NCI-H69 (cell line): ENCODE results near the gene DCLK2.

Experiments
- DNase-seq: peaks from one replicate; lab custom pipeline; 2025; lab: John Stamatoyannopoulos, UW

Gene DCLK2

GRCh38 chr4:150264595-150265161 lies 186.4 kb downstream of the DCLK2 start:
- DNase-seq: no peak

DNA sequence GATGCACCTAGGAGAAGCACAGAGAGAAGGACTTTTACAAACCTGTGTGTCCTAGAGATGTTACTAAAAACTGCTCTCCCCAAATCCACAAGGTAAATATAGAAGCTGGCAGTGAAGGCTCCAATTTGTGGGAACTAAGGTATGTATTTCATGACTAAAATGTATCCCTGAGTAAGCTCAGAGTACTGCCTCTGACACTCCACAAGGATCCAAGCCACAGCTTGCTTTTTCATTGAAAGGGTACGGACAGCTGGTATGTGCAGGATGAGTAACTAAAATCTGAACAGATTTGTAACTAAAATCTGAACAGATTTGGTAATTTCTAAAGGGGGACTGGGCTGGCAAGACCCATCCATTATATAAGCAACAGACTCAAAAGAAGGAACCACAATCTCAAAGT lies 187.6 kb downstream of the DCLK2 start:
- no peak for DNase-seq

DNA sequence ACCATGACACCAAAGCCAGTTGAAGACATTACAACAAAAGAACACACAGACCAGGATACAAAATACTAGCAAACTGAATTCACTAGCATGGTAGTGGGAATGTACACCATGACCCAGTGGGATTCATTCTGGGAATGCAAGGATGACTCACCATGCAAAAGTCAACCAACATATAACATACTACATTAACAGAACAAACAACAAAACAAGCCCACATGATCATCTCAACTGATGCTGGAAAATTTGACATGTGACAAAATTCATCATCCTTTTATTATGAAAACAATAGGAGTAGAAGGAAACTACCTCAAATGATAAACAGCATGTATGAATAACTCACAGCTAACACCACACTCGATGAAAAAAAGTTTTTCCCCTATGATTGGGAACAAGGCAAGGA lies 190.2 kb downstream of the DCLK2 start:
- DNase-seq: no peak

- DNase-seq: peak; percentile 28
Observed at GRCh38 chr4:150278206-150278605, 200.0 kb downstream of the DCLK2 start.

DNA sequence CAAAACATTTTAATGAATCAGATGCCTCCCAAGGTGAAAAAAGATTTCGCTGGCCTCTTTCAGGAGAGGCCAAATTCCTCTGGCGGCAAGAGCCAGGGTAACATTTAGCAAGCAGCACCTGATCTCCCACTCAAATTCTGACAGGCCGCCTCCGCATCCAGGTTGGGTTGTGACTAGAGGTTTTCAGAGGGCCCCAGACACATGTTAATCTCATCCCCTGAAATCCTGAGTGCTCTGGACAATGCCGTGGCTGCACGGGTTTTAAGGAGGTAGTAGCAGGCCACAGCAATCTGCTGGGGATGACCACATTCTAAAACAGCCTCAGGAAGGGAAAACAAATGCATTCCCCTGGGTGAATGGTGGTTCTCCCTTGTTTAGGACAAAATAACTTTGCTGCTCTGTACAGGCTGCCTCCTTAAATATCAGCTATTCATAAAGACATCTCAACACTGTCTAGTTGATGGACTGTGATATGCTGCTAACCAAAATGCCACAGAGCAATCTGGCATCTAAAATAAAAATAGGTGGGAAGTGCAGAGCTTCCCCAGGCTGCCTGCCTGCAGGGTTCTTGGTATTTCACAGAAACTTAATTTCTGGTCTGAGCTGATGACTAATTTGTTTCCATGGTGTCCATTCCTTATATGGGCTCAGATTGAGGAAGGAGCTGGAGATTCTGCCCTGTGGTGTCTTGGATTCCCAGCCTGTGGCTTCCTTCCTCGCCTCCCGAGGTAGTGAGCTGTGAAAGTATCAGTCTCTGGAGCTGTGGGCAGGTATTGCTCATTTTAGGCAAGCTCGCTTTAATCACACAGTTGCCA lies 202.0 kb downstream of the DCLK2 start:
- peak; percentile 11 for DNase-seq

DNA sequence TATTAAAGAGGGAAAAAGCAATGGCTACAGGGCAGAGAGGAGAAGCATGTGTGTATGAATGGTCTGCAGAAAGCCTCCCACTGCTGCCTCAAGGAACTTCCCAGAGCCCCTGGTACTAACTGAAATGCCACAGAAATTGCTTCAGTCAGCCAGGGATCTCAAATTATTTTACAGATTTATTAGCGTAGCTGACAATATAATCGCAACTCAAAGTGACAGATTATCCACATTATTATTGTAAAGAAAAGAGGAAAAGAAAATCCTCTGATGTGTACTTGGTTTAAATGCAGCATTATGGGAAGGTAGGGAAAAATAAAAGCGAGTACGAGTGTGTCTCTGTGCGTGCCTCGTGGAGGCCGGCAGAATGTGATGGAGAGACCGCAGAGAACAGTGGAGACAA lies 202.7 kb downstream of the DCLK2 start:
- no peak for DNase-seq

GRCh38 chr4:150283689-150284088 lies 205.4 kb downstream of the DCLK2 start:
- no peak for DNase-seq

- DNase-seq: no peak
Observed at GRCh38 chr4:150286656-150287055, 208.4 kb downstream of the DCLK2 start.

DNA sequence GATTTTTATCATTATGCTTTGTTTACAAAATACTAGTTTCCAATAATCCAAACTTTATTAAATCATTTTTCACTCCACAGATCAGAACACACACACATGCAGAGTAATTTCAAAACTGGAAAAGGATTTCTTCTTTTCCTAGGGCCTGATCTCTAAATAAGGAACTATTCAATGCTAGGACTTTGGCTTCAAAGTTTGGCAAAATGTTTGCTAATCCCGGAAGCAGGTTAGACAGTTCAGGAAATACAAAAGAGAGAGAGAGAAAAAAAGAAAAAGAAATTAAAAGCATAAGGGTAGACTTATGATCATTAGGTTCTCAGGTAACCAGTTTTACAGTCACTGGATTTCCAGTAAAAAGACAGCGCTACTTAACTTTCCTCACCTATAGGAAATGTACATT lies 211.0 kb downstream of the DCLK2 start:
- DNase-seq: no peak

DNA sequence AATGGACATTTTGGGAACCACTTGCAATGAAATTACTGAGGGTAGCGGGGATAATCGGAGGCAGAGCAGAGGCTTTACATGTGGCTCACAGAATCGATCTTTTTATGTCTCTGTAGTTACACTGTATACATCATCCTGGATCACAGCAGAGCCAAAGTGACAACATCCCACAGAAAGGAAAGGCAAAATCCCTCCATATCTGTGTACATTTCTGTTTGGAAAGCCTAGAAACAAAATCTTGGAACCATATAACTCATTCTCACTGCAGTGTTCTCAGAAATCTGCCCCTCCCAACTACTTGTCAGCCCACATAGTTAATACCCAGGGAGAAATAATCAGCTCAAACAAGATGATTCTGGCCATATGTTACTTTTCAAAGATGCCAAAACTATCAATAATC lies 211.6 kb downstream of the DCLK2 start:
- no peak for DNase-seq

GRCh38 chr4:150297861-150298474 lies 219.7 kb downstream of the DCLK2 start:
- peak; percentile 82 for DNase-seq

DNA sequence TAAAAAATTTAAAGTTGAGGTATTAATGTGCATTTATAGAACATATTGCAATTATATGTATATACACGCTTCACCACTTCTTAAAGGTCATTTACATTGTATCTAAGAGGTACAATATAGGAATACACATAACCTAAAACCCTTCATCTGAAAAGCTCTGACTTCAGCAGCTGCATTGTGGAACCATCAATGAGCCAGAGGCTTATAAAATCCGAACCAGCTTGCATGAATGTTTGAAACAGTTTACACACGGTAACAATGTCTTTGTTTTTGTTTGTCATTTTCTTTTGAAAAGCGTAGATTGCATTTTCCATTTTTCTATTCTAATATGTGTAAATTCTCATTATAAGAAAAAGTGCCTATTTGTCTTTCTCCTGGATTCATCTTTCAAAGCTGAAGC lies 221.6 kb downstream of the DCLK2 start:
- peak; percentile 59 for DNase-seq

DNA sequence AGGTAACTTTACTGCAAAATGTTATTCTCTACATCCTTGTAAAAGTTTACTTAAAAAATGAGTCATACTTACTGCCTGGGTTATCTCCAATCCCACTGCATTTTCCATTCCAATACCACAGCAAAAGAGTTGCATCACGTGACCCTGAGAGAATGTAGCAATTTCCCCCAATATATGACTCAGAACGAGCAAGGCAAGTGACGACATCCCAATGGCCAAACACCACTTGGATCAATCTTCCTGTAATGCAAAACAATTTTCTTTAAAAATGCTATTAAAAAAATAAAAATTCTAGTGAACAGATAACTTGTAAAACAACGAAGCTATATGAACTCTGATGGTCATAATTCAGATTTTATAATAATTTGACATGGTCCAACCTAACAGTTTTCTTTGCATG lies 224.3 kb downstream of the DCLK2 start:
- DNase-seq: no peak

- no peak for DNase-seq
Observed at GRCh38 chr4:150305995-150306394, 227.8 kb downstream of the DCLK2 start.

DNA sequence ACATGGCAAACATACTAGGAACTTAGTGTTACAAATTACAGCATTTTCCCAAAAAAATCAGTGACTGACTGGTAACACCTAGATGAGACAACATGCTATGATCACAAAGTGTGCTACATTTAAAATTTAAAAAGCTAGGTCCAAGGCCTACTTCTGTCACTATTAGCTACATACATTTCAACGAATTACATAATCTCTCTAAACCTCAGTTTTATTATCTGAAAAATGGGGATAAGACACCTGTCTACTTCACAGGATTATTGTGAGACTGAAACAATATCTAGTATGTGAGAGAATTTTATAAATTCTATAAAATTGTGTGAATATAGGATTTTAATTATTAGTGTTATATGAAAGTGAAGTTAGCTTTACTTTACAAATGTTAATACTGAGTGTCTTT lies 228.5 kb downstream of the DCLK2 start:
- DNase-seq: no peak
